Ecto neural progenitor cell (in vitro differentiated cells): ENCODE data around the gene ISM2.
A peak's percentile ranks its signal among the peaks of the same experiment; 100 is the strongest.

Source experiments
- DNase-seq: peaks from one replicate; pipeline ENCODE4 v3.0.0-alpha.2; 2018; ENCODE audit warnings: low spot score

ISM2 gene

GRCh38 chr14:77507762-77508161 is 9.1 kb upstream of the ISM2 start:
- DNase-seq, result no peak

- no peak for DNase-seq
Measured at GRCh38 chr14:77505031-77505430, 6.4 kb upstream of the ISM2 start.

GRCh38 chr14:77503138-77503537 is 4.5 kb upstream of the ISM2 start:
- no peak for DNase-seq

GRCh38 chr14:77502109-77502782 is 3.6 kb upstream of the ISM2 start:
- DNase-seq, result no peak

- DNase-seq, result peak; percentile 71
Measured at GRCh38 chr14:77498984-77499527, 440 bp upstream of the ISM2 start.

GRCh38 chr14:77495334-77495733 is 3.3 kb downstream of the ISM2 start:
- no peak for DNase-seq

- no peak for DNase-seq
Measured at GRCh38 chr14:77491056-77491455, 7.6 kb downstream of the ISM2 start.

GRCh38 chr14:77490347-77490986 is 8.1 kb downstream of the ISM2 start:
- no peak for DNase-seq

- no peak for DNase-seq
Measured at GRCh38 chr14:77489041-77489440, 9.6 kb downstream of the ISM2 start.

- DNase-seq, result no peak
Measured at GRCh38 chr14:77488558-77488957, 10.1 kb downstream of the ISM2 start.

- DNase-seq, result no peak
Measured at GRCh38 chr14:77485901-77486678, 12.5 kb downstream of the ISM2 start.

GRCh38 chr14:77485256-77485655 is 13.4 kb downstream of the ISM2 start:
- no peak for DNase-seq

GRCh38 chr14:77482422-77482821 is 16.2 kb downstream of the ISM2 start:
- no peak for DNase-seq

- no peak for DNase-seq
Measured at GRCh38 chr14:77478796-77479195, 19.8 kb downstream of the ISM2 start.

GRCh38 chr14:77478029-77478428 is 20.6 kb downstream of the ISM2 start:
- no peak for DNase-seq

GRCh38 chr14:77475432-77476115 is 23.0 kb downstream of the ISM2 start:
- no peak for DNase-seq

- no peak for DNase-seq
Measured at GRCh38 chr14:77474479-77475177, 24.0 kb downstream of the ISM2 start.

- no peak for DNase-seq
Measured at GRCh38 chr14:77473921-77474320, 24.7 kb downstream of the ISM2 start.

- DNase-seq, result no peak
Measured at GRCh38 chr14:77470224-77470870, 28.3 kb downstream of the ISM2 start.

GRCh38 chr14:77469539-77469938 is 29.1 kb downstream of the ISM2 start:
- no peak for DNase-seq

GRCh38 chr14:77469067-77469505 is 29.5 kb downstream of the ISM2 start:
- DNase-seq, result no peak
